ENCODE results near the gene TEX51.

TEX51 gene

GRCh38 chr2:126858991-126859390, 39.7 kb upstream of the TEX51 start:
- Histone ChIP-seq H3K4me3 (ENCODE audit: low read length) (no peak overlapping the region), H3K9ac (ENCODE audit: low read length) (no peak overlapping the region), H3K9me3 (ENCODE audit: control insufficient read depth, low read length) (no peaks in the 10 kb centered on the region), H3K36me3 (ENCODE audit: control insufficient read depth, insufficient read depth, low read length, severe bottlenecking) (no peaks in the 10 kb centered on the region), H3K27me3 (replicated peaks; ENCODE audit: control insufficient read depth, insufficient read depth, low read length) (peaks cover 31% of the 10 kb centered on the region), H3K4me1 (ENCODE audit: control insufficient read depth, insufficient read depth, low read length) (no peaks in the 10 kb centered on the region)
- DNase-seq (ENCODE audit: low read depth): no peak

- no peak overlapping the region for H3K4me3 ChIP-seq (ENCODE audit: low read length)
- peaks cover 38% of the 10 kb centered on the region for H3K27me3 ChIP-seq (replicated peaks; ENCODE audit: control insufficient read depth, insufficient read depth, low read length)
- H3K9me3 ChIP-seq (ENCODE audit: control insufficient read depth, low read length): no peaks in the 10 kb centered on the region
- H3K36me3 ChIP-seq (ENCODE audit: control insufficient read depth, insufficient read depth, low read length, severe bottlenecking): no peaks in the 10 kb centered on the region
- no peaks in the 10 kb centered on the region for H3K4me1 ChIP-seq (ENCODE audit: control insufficient read depth, insufficient read depth, low read length)
- no peak for DNase-seq (ENCODE audit: low read depth)
- H3K9ac ChIP-seq (ENCODE audit: low read length): no peak overlapping the region
These were observed 39.1 kb upstream of the TEX51 start for GRCh38 chr2:126859631-126860030.

GRCh38 chr2:126860385-126860784, 38.3 kb upstream of the TEX51 start:
- no peak for DNase-seq (ENCODE audit: low read depth)
- H3K36me3 ChIP-seq (ENCODE audit: control insufficient read depth, insufficient read depth, low read length, severe bottlenecking): no peaks in the 10 kb centered on the region
- peaks cover 38% of the 10 kb centered on the region for H3K27me3 ChIP-seq (replicated peaks; ENCODE audit: control insufficient read depth, insufficient read depth, low read length)
- H3K9me3 ChIP-seq (ENCODE audit: control insufficient read depth, low read length): no peaks in the 10 kb centered on the region
- H3K9ac ChIP-seq (ENCODE audit: low read length): no peak overlapping the region
- H3K4me3 ChIP-seq (ENCODE audit: low read length): no peak overlapping the region
- H3K4me1 ChIP-seq (ENCODE audit: control insufficient read depth, insufficient read depth, low read length): no peaks in the 10 kb centered on the region

- H3K9me3 ChIP-seq (ENCODE audit: control insufficient read depth, low read length): no peaks in the 10 kb centered on the region
- H3K27me3 ChIP-seq (replicated peaks; ENCODE audit: control insufficient read depth, insufficient read depth, low read length): peaks cover 27% of the 10 kb centered on the region
- H3K36me3 ChIP-seq (ENCODE audit: control insufficient read depth, insufficient read depth, low read length, severe bottlenecking): no peaks in the 10 kb centered on the region
- H3K4me3 ChIP-seq (ENCODE audit: low read length): no peak overlapping the region
- DNase-seq (ENCODE audit: low read depth): no peak
- no peak overlapping the region for H3K9ac ChIP-seq (ENCODE audit: low read length)
- H3K4me1 ChIP-seq (ENCODE audit: control insufficient read depth, insufficient read depth, low read length): no peaks in the 10 kb centered on the region
These were observed 36.0 kb upstream of the TEX51 start for GRCh38 chr2:126862730-126863129.

- no peak overlapping the region for H3K9ac ChIP-seq (ENCODE audit: low read length)
- H3K36me3 ChIP-seq (ENCODE audit: control insufficient read depth, insufficient read depth, low read length, severe bottlenecking): no peaks in the 10 kb centered on the region
- no peaks in the 10 kb centered on the region for H3K4me1 ChIP-seq (ENCODE audit: control insufficient read depth, insufficient read depth, low read length)
- H3K4me3 ChIP-seq (ENCODE audit: low read length): no peak overlapping the region
- no peak for DNase-seq (ENCODE audit: low read depth)
- no peaks in the 10 kb centered on the region for H3K9me3 ChIP-seq (ENCODE audit: control insufficient read depth, low read length)
- peaks cover 22% of the 10 kb centered on the region for H3K27me3 ChIP-seq (replicated peaks; ENCODE audit: control insufficient read depth, insufficient read depth, low read length)
These were observed 35.2 kb upstream of the TEX51 start for GRCh38 chr2:126863336-126864015.

- Histone ChIP-seq H3K4me1 (ENCODE audit: control insufficient read depth, insufficient read depth, low read length) (no peaks in the 10 kb centered on the region), H3K4me3 (ENCODE audit: low read length) (no peak overlapping the region), H3K27me3 (replicated peaks; ENCODE audit: control insufficient read depth, insufficient read depth, low read length) (peaks cover 15% of the 10 kb centered on the region), H3K9me3 (ENCODE audit: control insufficient read depth, low read length) (no peaks in the 10 kb centered on the region), H3K36me3 (ENCODE audit: control insufficient read depth, insufficient read depth, low read length, severe bottlenecking) (no peaks in the 10 kb centered on the region), H3K9ac (ENCODE audit: low read length) (no peak overlapping the region)
- DNase-seq (ENCODE audit: low read depth): no peak
These were observed 33.8 kb upstream of the TEX51 start for GRCh38 chr2:126864861-126865260.

GRCh38 chr2:126866451-126866850, 32.2 kb upstream of the TEX51 start:
- Histone ChIP-seq H3K27me3 (replicated peaks; ENCODE audit: control insufficient read depth, insufficient read depth, low read length) (peaks cover 12% of the 10 kb centered on the region), H3K4me3 (ENCODE audit: low read length) (no peak overlapping the region), H3K9me3 (ENCODE audit: control insufficient read depth, low read length) (no peaks in the 10 kb centered on the region), H3K4me1 (ENCODE audit: control insufficient read depth, insufficient read depth, low read length) (no peaks in the 10 kb centered on the region), H3K36me3 (ENCODE audit: control insufficient read depth, insufficient read depth, low read length, severe bottlenecking) (no peaks in the 10 kb centered on the region), H3K9ac (ENCODE audit: low read length) (no peak overlapping the region)
- no peak for DNase-seq (ENCODE audit: low read depth)

- no peak overlapping the region for H3K4me3 ChIP-seq (ENCODE audit: low read length)
- no peak overlapping the region for H3K9ac ChIP-seq (ENCODE audit: low read length)
- DNase-seq (ENCODE audit: low read depth): no peak
- no peaks in the 10 kb centered on the region for H3K4me1 ChIP-seq (ENCODE audit: control insufficient read depth, insufficient read depth, low read length)
- no peaks in the 10 kb centered on the region for H3K27me3 ChIP-seq (replicated peaks; ENCODE audit: control insufficient read depth, insufficient read depth, low read length)
- H3K9me3 ChIP-seq (ENCODE audit: control insufficient read depth, low read length): peaks cover 22% of the 10 kb centered on the region
- no peaks in the 10 kb centered on the region for H3K36me3 ChIP-seq (ENCODE audit: control insufficient read depth, insufficient read depth, low read length, severe bottlenecking)
These were observed 23.7 kb upstream of the TEX51 start for GRCh38 chr2:126874961-126875360.

- H3K9ac ChIP-seq (ENCODE audit: low read length): no peak overlapping the region
- H3K27me3 ChIP-seq (replicated peaks; ENCODE audit: control insufficient read depth, insufficient read depth, low read length): peaks cover 3% of the 10 kb centered on the region
- H3K4me3 ChIP-seq (ENCODE audit: low read length): no peak overlapping the region
- no peaks in the 10 kb centered on the region for H3K4me1 ChIP-seq (ENCODE audit: control insufficient read depth, insufficient read depth, low read length)
- no peak for DNase-seq (ENCODE audit: low read depth)
- H3K36me3 ChIP-seq (ENCODE audit: control insufficient read depth, insufficient read depth, low read length, severe bottlenecking): no peaks in the 10 kb centered on the region
- peaks cover 22% of the 10 kb centered on the region for H3K9me3 ChIP-seq (ENCODE audit: control insufficient read depth, low read length)
These were observed 22.1 kb upstream of the TEX51 start for GRCh38 chr2:126876631-126877030.

GRCh38 chr2:126877041-126877440, 21.6 kb upstream of the TEX51 start:
- no peak overlapping the region for H3K9ac ChIP-seq (ENCODE audit: low read length)
- no peaks in the 10 kb centered on the region for H3K36me3 ChIP-seq (ENCODE audit: control insufficient read depth, insufficient read depth, low read length, severe bottlenecking)
- no peak overlapping the region for H3K4me3 ChIP-seq (ENCODE audit: low read length)
- H3K27me3 ChIP-seq (replicated peaks; ENCODE audit: control insufficient read depth, insufficient read depth, low read length): peaks cover 7% of the 10 kb centered on the region
- no peaks in the 10 kb centered on the region for H3K4me1 ChIP-seq (ENCODE audit: control insufficient read depth, insufficient read depth, low read length)
- peaks cover 22% of the 10 kb centered on the region for H3K9me3 ChIP-seq (ENCODE audit: control insufficient read depth, low read length)
- no peak for DNase-seq (ENCODE audit: low read depth)

- H3K9me3 ChIP-seq (ENCODE audit: control insufficient read depth, low read length): peaks cover 22% of the 10 kb centered on the region
- peaks cover 11% of the 10 kb centered on the region for H3K27me3 ChIP-seq (replicated peaks; ENCODE audit: control insufficient read depth, insufficient read depth, low read length)
- H3K4me3 ChIP-seq (ENCODE audit: low read length): no peak overlapping the region
- no peak overlapping the region for H3K9ac ChIP-seq (ENCODE audit: low read length)
- H3K4me1 ChIP-seq (ENCODE audit: control insufficient read depth, insufficient read depth, low read length): no peaks in the 10 kb centered on the region
- H3K36me3 ChIP-seq (ENCODE audit: control insufficient read depth, insufficient read depth, low read length, severe bottlenecking): no peaks in the 10 kb centered on the region
- DNase-seq (ENCODE audit: low read depth): no peak
These were observed 20.7 kb upstream of the TEX51 start for GRCh38 chr2:126877861-126878565.

Data from adipocyte (in vitro differentiated cells).